Measurements from ENCODE around the gene PLEK. TPM values are rescaled to one million over a fixed set of nuclear protein-coding genes. Genes with fewer than 3 reads are reported as not detected.
A peak's percentile ranks its signal among the peaks of the same experiment; 100 is the strongest.

PLEK gene
- total and polyA plus RNA-seq, 9 of the 15 experiments (the other 6 are each of a cell fraction or from before 2014, with no cell fraction given) = 0.14 to 1.2 (median 0.36) TPM

- TF ChIP-seq SAFB2 (IDR thresholded peaks at IDR 0.05; ENCODE audit: borderline replicate concordance, low read depth, low read length, severe bottlenecking) (no peak), E2F8 (IDR thresholded peaks at IDR 0.05; ENCODE audit: low read depth, partially characterized antibody) (no peak), CBX5 (IDR thresholded peaks at IDR 0.05; ENCODE audit: borderline replicate concordance, low read depth) (no peak), ZFP30 (CRISPR knock-in tag; IDR thresholded peaks at IDR 0.05; ENCODE audit: borderline replicate concordance) (no peak), ZNF77 (CRISPR knock-in tag; IDR thresholded peaks at IDR 0.05) (no peak), BCL6 (CRISPR knock-in tag; IDR thresholded peaks at IDR 0.05) (no peak), SREBF1 (IDR thresholded peaks at IDR 0.05; ENCODE audit: borderline replicate concordance, low read depth, low read length) (no peak), XRCC3 (IDR thresholded peaks at IDR 0.05) (no peak), RREB1 (CRISPR knock-in tag; IDR thresholded peaks at IDR 0.05) (no peak), CBX1 (IDR thresholded peaks at IDR 0.05; ENCODE audit: low read depth) (no peak), ZC3H8 (IDR thresholded peaks at IDR 0.05) (no peak), HIVEP1 (CRISPR knock-in tag; IDR thresholded peaks at IDR 0.05) (no peak), SUPT5H (IDR thresholded peaks at IDR 0.05) (no peak), ATF4 (CRISPR knock-in tag; IDR thresholded peaks at IDR 0.05) (no peak), STAT5B (CRISPR knock-in tag; IDR thresholded peaks at IDR 0.05) (no peak), ZNF124 (CRISPR knock-in tag; IDR thresholded peaks at IDR 0.05) (no peak), HCFC1 (IDR thresholded peaks at IDR 0.05; ENCODE audit: low read depth, low read length) (no peak), MYNN (IDR thresholded peaks at IDR 0.05) (peak; percentile 48; the same call in 1 of the 2 replicates), MYNN (CRISPR knock-in tag; IDR thresholded peaks at IDR 0.05) (no peak), ZFP91 (CRISPR knock-in tag; IDR thresholded peaks at IDR 0.05) (no peak)
Observed at GRCh38 chr2:68391869-68392268, 26.8 kb downstream of the PLEK start (continued).
